Kidney (tissue), 14 donors: Measurements from ENCODE around the gene MED9. TPM values are rescaled to one million over a fixed set of nuclear protein-coding genes. Genes with fewer than 3 reads are reported as not detected.

Experiments
- DNase-seq, 5 donors: peaks; one replicate each; pipeline ENCODE4 v3.0.0-alpha.2; 2013 to 2020
- FAIRE-seq: peaks from 2 replicates; lab custom pipeline; 2012; peaks lifted over from hg19 to GRCh38; lab: Jason Lieb, UNC
- H3K27ac ChIP-seq, 2 donors: one replicate each; pipeline ENCODE4 v1.7.0; 2013; ENCODE audit warnings: low read depth in 2 of 2, low read length in 2 of 2, inconsistent platforms in 1 of 2
- H3K27me3 ChIP-seq: one replicate; pipeline ENCODE4 v1.7.1; 2013; ENCODE audit warnings: low read length, inconsistent platforms; ENCODE audit not compliant: control insufficient read depth, insufficient read depth
- H3K36me3 ChIP-seq, 3 donors: one replicate each; pipeline versions ENCODE4 v1.7.0 to v1.7.1; 2013; ENCODE audit warnings: low read length in 3 of 3, control low read depth in 1 of 3, inconsistent platforms in 1 of 3; ENCODE audit not compliant: insufficient read depth in 3 of 3, control insufficient read depth in 2 of 3
- H3K4me1 ChIP-seq, 3 donors: one replicate each; pipeline versions ENCODE4 v1.7.0 to v1.7.1; 2013; ENCODE audit warnings: low read length in 3 of 3, inconsistent platforms in 1 of 3, low read depth in 1 of 3; ENCODE audit not compliant: control insufficient read depth in 2 of 3, insufficient read depth in 2 of 3
- H3K4me3 ChIP-seq, 3 donors: one replicate each; pipeline versions ENCODE4 v1.7.0 to v1.8.1; 2013; ENCODE audit warnings: low read length in 3 of 3, control low read depth in 1 of 3, inconsistent platforms in 1 of 3
- H3K9ac ChIP-seq, 3 donors: one replicate each; pipeline versions ENCODE4 v1.7.0 to v1.7.1; 2013; ENCODE audit warnings: low read length in 3 of 3, control low read depth in 1 of 3, inconsistent platforms in 1 of 3
- H3K9me3 ChIP-seq, 3 donors: one replicate each; pipeline versions ENCODE4 v1.7.0 to v1.7.1; 2013; ENCODE audit warnings: low read length in 3 of 3, control low read depth in 1 of 3, inconsistent platforms in 1 of 3; ENCODE audit not compliant: control insufficient read depth in 2 of 3, insufficient read depth in 1 of 3
- intact Hi-C: fragments of 100-400 bp; cut with DNase I; formaldehyde crosslinking; loops from one replicate; pipeline ENCODE4 v1.11.1; 2022
- polyA plus RNA-seq: library from polyadenylated mRNA; stranded (reverse); fragments of 350-450 nt; fragmentation: Illumina TruSeq; extraction: RNeasy Lipid Tissue Mini Kit (QIAGEN cat#74804); gene quantifications from one replicate; pipeline ENCODE4 v1.2.3, GENCODE V29; 2014; ENCODE audit warnings: low read depth, low replicate concordance; ENCODE audit not compliant: insufficient read depth
- total RNA-seq: library from RNA; stranded (reverse); fragmentation: NEBNext Ultra II Directional; extraction: Animal tissue kit (Norgen Biotek cat#: 25700); gene quantifications from one replicate; pipeline ENCODE4 v1.2.1, GENCODE V29; 2021
- TF ChIP-seq, protein P1 (sequence below): IDR thresholded peaks from 3 replicates; pipeline ENCODE4 v1.5.1; 2012; ENCODE audit warnings: mild to moderate bottlenecking, moderate library complexity, borderline replicate concordance; ENCODE audit not compliant: insufficient read depth; ENCODE audit errors: extremely low read depth
- donor health status: control.
- donor health status: control.
- donor health status: control.
- donor health status: control.
- donor health status: control.
- donor health status: DM: yes; HTN: yes; CAD: no.
- donor health status: Normal renal cell carcinoma (clear cell type).

The MED9 gene
- total and polyA plus RNA-seq, 2 donors from 2014 or later: 20.8 to 24.5 TPM

DNA sequence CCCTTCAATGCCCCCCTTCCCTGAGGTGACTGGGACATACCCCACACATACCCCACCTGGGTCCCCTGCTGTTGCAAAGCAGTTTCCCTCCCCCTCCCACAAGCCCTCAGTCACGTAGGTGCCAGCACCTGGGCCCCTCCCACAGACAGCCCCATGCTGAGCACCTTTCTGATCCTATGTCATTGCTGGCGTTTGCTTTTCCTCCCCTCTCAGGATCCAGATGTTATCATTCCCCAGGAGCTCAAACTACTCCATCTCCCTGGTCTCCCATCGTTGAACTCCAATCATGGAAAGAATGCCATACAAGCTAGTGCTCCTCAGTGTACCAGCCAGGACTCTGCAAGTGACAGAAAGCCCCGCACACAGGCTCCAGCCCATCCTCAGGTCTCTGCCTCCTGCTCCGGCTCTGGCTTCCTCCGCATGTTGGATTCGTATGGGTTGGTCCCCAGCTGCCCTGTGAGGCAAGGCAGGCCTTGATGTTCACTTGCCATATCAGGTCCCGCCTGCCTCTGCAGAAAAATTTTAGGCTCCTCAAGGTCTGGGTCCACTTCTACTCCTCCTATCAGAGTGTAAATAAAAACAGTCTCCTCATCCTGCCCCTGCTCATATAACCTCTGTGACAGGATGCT is 31.4 kb upstream of the MED9 start:
- FAIRE-seq (no peak), DNase-seq (peak in 2 of 5 donors; percentile 24 to 29)
- H3K27ac ChIP-seq: peak overlapping the region; percentile 71
- peak overlapping the region in 1 of 3 donors; percentile 9 for H3K4me3 ChIP-seq
- peak overlapping the region in 1 of 3 donors; percentile 52 for H3K9ac ChIP-seq
- no peaks in the 10 kb centered on the region for H3K27me3 ChIP-seq
- TF ChIP-seq, protein P1, sequence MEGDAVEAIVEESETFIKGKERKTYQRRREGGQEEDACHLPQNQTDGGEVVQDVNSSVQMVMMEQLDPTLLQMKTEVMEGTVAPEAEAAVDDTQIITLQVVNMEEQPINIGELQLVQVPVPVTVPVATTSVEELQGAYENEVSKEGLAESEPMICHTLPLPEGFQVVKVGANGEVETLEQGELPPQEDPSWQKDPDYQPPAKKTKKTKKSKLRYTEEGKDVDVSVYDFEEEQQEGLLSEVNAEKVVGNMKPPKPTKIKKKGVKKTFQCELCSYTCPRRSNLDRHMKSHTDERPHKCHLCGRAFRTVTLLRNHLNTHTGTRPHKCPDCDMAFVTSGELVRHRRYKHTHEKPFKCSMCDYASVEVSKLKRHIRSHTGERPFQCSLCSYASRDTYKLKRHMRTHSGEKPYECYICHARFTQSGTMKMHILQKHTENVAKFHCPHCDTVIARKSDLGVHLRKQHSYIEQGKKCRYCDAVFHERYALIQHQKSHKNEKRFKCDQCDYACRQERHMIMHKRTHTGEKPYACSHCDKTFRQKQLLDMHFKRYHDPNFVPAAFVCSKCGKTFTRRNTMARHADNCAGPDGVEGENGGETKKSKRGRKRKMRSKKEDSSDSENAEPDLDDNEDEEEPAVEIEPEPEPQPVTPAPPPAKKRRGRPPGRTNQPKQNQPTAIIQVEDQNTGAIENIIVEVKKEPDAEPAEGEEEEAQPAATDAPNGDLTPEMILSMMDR: no peak
- peaks cover 0 to 34% (median 22%) of the 10 kb centered on the region in 3 donors for H3K4me1 ChIP-seq
- intact Hi-C loops: no loop called here
- H3K9me3 ChIP-seq: no peaks in the 10 kb centered on the region
- H3K36me3 ChIP-seq: no peaks in the 10 kb centered on the region

DNA sequence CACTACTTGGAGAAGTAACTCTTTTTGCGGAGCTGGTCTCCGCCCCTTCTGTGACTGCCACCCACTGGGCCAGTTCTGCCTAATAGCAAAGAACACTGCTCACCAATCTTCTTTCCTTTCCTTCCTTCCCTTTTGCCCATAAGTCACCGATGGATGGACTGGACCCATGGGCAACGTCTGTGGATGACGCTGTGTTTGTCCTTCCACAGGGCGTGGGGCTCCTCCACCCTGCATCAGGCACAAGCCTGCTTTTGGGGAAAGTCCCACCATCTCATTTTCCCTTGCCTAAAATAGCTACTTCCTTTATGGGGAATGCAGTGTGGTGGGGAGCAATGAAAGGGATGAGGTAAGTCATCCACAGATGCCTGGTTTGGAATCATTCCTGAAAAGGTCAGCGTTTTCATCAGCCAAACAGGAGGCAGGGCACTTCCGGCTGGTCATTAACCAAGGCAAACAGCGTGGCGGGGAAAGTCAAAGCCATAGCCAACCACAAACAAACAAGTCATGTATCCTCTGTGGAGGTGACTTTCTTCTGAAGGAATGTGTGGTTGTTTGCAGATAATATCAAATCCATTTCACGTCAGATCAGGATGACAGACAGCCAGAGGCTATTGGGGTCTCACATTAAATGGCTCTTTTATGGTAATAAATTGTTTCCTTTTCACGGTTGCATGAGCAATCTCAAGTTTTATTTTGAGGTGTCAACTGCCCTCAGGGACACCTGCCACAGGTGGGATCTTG is 30.7 kb upstream of the MED9 start:
- H3K9ac ChIP-seq: peak overlapping the region in 1 of 3 donors; percentile 52
- H3K36me3 ChIP-seq: no peaks in the 10 kb centered on the region
- intact Hi-C loops: no loop called here
- peaks cover 0 to 34% (median 22%) of the 10 kb centered on the region in 3 donors for H3K4me1 ChIP-seq
- peak overlapping the region in 1 of 3 donors; percentile 21 for H3K4me3 ChIP-seq
- TF ChIP-seq, protein P1: no peak
- no peaks in the 10 kb centered on the region for H3K9me3 ChIP-seq
- peak overlapping the region; percentile 71 to 78 for H3K27ac ChIP-seq
- H3K27me3 ChIP-seq: no peaks in the 10 kb centered on the region
- FAIRE-seq: no peak
- peak; percentile 55 to 91 (median 83) for DNase-seq

DNA sequence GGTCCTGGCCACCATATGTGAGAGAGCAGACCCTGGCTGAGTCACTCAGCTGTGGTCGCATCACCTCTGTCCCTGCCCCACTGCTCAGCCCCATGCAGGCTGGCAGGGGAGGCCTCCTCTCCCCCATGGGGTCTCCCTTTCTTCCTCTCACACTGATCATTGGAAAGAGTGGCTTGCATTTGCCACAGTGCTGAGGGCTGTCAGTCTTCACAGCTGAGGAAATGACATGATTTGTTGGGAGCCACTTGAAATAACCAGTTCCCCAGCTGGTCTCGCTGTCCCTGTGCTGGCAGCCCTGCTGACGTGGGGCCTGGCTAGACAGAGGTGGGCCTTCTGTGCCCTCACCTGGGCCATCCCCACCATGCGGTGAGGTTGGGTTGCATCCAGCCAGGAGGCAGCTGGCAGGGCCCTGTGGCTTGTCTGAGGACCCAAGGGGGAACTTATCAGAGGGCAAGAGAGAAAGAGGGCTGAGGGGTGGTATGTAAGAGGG is 30.1 kb upstream of the MED9 start:
- peak overlapping the region; percentile 71 to 78 for H3K27ac ChIP-seq
- no peaks in the 10 kb centered on the region for H3K36me3 ChIP-seq
- peaks cover 0 to 32% (median 22%) of the 10 kb centered on the region in 3 donors for H3K4me1 ChIP-seq
- no peaks in the 10 kb centered on the region for H3K27me3 ChIP-seq
- DNase-seq: no peak
- TF ChIP-seq, protein P1: no peak
- no peak for FAIRE-seq
- H3K9ac ChIP-seq: peak overlapping the region in 1 of 3 donors; percentile 17
- no peaks in the 10 kb centered on the region for H3K9me3 ChIP-seq
- no peak overlapping the region for H3K4me3 ChIP-seq
- intact Hi-C loops: no loop called here
